A673 (cell line): ENCODE data around the gene GAS6.

ENCODE experiments used
- EZH2 ChIP-seq: fragments of 200-600 bp; sonication (generic); IDR thresholded peaks from 2 replicates; pipeline ENCODE4 v1.6.1; 2017; ENCODE audit warnings: borderline replicate concordance, low read depth, mild to moderate bottlenecking, mixed read lengths, antibody characterized with exemption, low read length; ENCODE audit not compliant: poor library complexity, severe bottlenecking
- TF ChIP-seq, protein P1 (sequence below): fragments of 300-800, 200-600 bp; sonication (generic); conservative IDR thresholded peaks from 2 replicates; pipeline ENCODE4 v1.5.1; 2017; ENCODE audit warnings: low read depth, mild to moderate bottlenecking, antibody characterized with exemption, low read length, moderate library complexity, mixed read lengths

DNA sequence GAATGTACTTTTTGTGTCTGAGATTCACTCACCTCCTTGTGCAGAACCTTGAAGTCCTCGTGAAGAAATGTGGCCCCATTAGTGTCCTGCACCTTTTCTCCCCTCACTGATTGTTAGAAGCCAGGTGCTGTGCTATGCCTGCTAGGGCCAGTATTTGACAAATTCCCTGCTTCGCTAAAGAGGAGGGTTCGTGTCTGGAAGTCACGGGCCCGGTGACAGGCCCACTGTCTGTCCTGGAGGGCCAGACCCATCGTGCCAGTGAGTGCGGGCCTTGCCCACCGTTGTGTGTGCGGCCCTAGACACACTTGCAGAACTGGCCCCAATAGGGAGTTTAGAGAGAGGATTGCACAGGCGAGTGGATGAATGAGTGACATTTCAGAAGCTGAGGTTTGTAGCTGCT lies 36.8 kb upstream of the GAS6 start:
- TF ChIP-seq, protein P1, sequence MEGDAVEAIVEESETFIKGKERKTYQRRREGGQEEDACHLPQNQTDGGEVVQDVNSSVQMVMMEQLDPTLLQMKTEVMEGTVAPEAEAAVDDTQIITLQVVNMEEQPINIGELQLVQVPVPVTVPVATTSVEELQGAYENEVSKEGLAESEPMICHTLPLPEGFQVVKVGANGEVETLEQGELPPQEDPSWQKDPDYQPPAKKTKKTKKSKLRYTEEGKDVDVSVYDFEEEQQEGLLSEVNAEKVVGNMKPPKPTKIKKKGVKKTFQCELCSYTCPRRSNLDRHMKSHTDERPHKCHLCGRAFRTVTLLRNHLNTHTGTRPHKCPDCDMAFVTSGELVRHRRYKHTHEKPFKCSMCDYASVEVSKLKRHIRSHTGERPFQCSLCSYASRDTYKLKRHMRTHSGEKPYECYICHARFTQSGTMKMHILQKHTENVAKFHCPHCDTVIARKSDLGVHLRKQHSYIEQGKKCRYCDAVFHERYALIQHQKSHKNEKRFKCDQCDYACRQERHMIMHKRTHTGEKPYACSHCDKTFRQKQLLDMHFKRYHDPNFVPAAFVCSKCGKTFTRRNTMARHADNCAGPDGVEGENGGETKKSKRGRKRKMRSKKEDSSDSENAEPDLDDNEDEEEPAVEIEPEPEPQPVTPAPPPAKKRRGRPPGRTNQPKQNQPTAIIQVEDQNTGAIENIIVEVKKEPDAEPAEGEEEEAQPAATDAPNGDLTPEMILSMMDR, result no peak
- no peak for TF ChIP-seq EZH2
